ENCODE measurements around the gene CNOT6L. TPM values are rescaled to one million over a fixed set of nuclear protein-coding genes. Genes with fewer than 3 reads are reported as not detected.
A peak's percentile ranks its signal among the peaks of the same experiment; 100 is the strongest.

The CNOT6L gene
- total RNA-seq, 1 experiment from 2014 or later, result 4.2 TPM

DNA sequence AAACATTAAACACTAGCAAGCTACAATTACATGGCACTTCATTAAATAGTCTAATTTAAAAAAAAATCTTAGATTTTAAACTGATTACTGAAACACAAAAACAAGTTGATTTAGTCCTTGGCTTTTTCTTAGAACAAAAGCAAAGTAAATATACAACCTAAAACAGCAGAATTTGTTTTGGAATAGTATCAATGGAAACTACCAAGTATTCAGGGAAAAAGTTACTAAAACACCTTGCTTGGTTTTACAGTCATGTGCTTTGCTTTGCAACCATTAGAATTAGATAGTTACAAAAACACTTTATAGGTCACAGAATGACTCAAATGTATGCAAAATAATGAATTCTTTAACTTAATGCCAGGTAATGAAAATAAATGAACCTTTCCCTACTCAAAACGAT lies 105.3 kb downstream of the CNOT6L start:
- DNase-seq (ENCODE audit: low read depth), result no peak

DNA sequence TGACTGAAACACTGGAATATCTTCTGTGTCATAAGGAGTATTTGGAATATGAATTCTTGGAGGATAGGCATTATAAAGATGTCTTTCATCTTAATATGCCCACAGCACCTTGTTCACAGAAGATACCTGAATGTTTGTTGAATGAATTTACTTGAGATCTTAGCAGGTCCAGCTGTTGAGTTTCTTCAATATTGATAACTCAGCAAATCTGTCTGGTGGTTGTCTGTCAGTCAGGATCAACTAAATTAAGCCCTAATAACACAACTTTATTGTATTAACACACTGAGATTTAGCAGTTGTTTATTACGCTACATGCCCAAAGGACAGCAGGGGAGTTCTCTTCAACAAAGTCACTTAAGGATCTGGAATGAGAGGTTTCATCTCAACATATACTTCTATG lies 106.5 kb downstream of the CNOT6L start:
- no peak for DNase-seq (ENCODE audit: low read depth)

DNA sequence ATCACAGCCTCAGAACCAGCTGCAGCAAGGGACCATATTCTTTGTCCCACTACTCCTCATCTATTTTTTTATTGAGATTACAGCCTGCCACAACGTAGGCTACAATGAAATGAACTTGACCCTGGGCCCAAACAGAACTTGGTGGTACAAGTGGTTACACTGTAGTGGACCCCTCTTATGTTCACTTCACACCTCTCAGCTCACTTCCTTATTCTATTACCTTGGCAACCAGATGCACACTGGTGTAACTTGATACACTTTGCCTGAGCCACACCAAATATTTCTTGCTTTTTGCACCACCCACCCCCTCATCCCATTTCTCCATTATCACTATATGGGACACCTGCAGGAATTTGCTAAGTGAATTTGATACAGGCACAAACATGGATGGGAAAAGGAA lies 107.7 kb downstream of the CNOT6L start:
- DNase-seq (ENCODE audit: low read depth), result no peak

DNA sequence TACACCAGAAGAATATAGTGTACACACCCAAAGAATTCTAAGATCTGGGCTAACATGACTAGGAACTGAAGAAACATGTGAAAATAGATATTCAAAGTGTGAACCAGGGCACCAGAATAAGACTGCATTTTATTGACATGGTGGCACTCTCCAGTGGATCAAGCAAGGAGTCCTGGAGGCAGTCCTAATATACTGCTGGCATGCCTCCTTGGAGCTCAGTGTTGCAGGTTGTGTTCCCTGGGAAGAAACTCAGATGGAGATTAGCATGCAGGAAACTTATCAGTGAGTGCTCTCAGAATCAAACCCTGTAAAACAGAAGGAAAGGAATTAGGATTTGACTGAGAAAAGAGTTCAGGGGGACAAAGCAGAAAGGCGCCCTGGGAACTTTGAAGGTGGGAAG lies 108.5 kb downstream of the CNOT6L start:
- no peak for DNase-seq (ENCODE audit: low read depth)

DNA sequence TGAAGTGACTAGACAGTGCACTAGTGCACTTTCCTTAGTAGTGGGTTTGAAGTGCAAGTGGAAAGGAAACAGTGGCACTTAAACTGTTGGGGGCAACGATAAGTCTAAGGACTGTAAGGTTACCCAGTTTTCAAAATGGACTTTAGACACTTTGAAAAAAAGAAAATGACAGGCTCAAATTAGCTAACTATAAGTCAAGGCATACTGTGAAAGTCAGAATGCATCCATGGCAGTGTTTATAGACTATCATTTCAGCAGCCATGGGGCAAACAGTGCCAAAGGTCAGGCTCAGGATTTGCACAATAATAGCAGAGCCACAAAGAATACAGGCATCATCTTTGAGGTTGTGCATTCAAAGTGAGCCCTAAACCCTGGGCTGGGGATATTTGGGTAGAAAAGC lies 109.1 kb downstream of the CNOT6L start:
- no peak for DNase-seq (ENCODE audit: low read depth)

DNA sequence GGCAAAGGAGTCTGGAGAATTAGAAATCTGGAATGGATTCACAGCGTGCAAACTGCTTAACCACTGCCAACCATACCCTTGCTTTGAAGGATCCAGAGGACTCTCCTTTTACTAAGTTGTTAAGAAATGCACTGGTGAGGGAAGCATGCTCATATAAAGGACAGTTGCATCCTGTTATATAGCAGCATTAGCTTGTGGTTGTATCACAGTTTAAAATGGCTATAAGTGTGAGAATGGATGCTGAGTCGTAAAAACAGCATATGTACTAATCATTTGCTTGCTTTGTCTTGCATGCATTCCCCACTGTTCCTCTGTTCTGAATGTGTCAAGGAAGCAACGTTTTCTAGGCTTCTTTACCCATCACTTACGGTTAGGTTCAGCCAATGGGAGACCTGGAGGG lies 112.5 kb downstream of the CNOT6L start:
- DNase-seq (ENCODE audit: low read depth), result no peak

DNA sequence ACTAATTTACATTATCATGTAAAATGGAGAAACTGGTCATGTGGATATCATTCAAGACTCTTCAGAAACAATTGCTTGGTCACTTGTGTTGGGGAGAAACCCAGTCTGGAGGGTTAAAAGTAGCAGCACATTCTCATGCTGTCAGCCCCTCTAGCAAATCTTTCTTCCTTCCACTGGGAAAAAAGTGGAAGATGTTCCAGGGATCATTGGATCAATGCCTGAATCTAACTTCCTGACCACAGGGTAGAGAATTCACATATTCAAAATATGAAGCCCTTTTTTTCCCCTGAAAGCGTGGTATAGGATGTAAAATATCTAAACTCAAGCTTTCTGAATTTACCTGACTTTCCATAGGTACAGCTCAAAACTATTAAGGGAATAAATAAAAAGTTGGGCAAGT lies 115.5 kb downstream of the CNOT6L start:
- no peak for DNase-seq (ENCODE audit: low read depth)

DNA sequence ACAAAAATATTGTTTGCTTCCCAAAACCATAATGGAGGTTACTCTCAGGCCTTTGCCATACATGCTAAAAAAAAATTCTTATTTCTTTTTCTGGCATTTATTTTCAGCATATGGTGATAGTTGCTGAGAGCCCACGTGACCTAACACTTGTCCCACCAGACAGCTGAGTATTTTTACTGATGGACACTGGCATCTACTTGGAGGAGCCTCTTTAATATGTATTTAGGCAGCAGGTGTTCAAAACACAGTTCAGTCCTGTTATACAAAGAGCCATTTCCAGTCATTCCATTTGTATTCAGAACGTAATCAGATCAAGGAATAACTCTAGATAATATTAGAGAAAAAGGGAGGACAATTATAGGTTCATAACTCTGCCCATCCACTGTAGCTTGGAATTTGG lies 118.0 kb downstream of the CNOT6L start:
- no peak for DNase-seq (ENCODE audit: low read depth)

DNA sequence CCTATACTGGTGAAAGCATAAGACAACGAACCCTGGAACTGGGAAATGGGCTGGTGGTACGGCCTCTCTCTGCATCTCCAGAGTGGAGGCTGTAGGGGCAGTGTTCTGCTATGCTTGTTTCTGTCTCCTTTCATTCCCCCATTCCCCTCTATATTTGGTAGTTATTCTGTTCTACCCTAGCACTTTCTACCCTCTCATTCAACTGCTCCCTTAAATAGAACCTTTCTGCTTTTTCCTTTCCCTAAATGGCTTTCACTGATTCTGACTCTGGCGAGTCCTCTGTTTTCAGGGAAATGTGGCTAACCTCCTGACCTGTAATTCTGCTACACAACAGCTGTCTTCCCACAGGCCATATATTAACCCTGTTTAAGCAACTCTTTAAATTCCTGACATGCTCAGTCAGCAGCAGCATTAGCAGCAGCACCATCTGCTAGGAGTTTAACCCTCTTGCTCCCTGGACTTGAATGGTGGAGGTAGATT lies 119.4 kb downstream of the CNOT6L start:
- DNase-seq (ENCODE audit: low read depth), result peak; percentile 43

DNA sequence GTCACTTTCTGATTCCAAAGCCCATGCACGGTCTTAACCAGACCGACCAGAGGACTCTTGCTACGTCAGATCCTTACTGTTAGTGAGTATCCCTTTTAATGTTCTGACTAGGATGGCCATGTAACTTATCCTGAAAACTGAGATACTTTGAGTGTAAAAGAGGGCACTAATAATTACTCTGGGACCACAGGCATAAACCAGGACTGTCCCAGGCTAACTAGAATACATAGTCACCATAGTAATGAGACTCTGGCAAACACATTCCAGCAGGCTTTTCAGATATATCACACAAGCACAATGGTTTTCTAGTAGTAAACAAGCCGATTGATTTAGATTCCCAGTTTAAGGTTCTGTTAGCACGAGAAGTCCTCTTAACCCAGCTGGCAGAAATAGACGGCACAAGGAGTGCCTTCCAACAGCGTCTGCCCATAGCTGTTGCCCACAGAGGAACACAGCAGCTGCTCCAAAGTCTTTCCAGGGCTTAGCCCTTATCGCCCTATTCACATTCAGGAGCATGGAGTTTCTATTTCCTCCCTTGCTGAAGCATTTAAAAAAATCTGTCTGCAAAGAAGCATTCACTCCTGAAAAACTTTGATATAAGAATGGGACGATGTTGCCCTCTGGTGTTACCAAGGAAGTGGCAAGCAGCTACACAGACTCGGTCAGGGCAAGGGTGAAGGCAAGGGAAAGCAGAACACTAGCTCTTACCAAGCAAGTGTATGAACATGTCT lies 121.1 kb downstream of the CNOT6L start:
- peak; percentile 56 for DNase-seq (ENCODE audit: low read depth)

DNA sequence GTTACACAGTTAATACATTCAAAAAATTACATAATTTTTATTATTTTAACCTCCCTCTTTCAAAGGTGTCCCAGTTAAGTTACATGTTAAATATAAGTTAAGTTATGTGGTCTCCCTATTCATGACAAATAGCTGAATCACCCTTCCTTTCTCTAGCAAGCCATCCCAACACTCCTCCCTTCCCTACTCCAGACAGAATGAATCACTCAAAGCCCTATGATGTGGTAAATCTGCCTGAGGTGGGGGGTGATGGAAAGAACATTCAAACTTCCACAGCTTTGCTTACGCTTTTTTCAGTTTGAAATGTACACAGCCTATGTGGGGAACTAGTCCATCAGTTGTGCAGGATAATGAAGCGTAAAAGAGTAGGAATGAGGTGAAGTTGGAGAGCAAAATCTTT lies 123.4 kb downstream of the CNOT6L start:
- peak; percentile 86 for DNase-seq (ENCODE audit: low read depth)

DNA sequence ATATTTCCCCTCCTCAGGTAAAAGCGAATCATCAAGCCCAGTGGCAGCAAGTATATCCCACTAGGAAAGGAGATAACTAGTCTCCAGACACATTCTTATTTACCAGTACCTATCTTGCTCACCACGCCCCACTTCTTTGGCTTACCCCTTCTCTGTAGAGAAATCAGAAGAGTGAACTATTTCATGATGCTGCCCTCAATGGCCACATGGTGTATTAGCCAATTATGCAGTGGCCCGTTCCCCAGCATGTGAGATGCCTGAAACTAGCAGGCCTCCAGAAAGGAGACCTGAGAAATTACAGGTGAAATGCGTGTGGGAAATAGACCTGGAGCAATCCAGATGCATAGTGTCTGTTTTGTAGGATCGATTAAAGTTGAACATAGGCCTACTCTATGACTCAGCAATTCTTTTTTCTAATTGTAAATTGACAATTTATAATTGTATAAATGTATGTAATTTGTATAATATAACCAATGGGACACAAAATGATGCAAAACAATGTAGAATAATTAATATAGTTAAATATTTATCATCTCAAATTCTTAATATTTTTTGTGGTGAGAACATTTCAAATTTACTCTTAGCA lies 126.2 kb downstream of the CNOT6L start:
- DNase-seq (ENCODE audit: low read depth), result no peak

DNA sequence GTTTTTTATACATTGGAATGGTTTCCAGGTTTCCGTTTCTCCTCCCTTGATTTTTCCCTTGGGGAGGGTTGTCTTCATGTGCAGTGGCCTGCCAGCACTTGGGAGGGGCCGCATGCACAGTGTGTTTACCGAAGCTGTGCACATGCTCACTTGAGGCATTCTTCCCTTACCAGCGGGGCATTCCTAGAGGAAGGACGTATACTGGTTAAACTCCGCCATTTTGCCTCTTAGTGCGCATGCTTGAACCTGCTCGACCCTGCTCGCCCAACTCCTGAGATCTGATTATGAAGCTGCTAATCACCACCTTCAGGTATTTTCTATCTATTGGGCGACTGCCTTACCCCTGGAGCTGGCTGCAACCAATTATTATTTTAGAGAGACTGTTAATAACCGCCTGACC lies 137.4 kb downstream of the CNOT6L start:
- no peak for DNase-seq (ENCODE audit: low read depth)

DNA sequence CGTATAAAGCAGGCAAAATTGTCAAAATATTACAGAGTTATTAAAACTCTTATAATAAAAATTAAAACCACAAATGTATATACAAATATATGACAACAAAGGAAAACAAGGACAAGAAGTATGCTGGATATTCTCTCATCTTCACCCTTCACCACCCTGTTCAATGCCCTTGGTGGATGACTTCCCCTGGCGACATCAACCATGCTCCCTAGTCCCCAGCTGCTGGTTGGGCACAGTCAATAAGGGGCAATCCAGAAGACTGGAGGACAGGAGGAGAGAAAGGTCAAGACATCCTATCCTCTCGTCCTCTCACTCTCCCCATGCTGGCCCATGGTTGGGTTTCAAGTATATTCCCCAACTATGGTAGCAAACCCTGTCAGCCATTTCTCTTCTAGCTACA lies 142.3 kb downstream of the CNOT6L start:
- no peak for DNase-seq (ENCODE audit: low read depth)

DNA sequence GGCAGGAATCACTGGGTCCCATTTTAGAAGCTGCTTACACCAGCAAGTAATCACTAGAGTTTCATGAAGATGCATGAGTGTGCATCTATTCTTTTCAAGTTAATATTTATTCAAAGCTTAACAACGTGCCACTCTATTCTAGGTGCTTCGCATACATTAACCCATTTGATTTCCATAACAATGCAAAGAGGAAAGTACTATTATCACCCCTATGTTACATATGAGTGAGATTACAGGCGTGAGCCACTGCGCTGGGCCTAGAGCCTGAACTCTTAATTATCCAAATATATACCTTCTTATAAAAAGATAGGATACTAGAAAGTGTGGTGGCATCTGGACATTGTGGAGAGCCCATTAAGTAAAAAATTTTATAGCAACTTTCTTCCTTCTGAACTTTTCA lies 148.1 kb downstream of the CNOT6L start:
- no peak for DNase-seq (ENCODE audit: low read depth)

DNA sequence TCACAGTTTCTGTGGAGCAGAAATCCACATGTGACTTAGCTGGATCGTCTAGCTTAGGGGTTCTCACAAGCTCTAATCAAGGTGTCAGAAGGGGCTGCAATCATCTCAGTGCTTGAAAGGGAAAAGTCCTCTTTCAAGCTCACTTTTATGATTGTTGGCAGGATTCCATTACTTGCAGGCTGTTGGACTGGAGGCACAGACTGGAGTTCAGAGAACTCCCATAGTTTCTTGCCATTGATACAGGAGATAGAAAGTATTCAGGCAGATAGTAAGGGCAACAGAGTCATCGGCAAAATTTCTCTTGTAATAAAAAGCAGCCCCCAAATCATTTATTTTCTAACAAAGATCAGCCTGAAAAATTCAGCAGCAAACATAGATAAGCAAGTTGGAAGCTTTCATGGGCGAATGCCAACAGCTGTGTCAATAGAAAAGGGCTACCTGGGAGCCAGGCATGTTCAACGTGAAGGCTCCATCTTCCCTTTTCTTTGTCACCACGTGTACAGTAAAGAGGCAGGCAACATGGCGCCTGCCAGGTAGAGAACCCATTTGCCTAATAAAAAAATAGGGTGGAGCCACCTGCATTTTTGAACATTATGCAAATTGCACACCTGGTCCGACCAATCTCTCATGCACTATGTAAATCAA lies 149.1 kb downstream of the CNOT6L start:
- DNase-seq (ENCODE audit: low read depth), result no peak

DNA sequence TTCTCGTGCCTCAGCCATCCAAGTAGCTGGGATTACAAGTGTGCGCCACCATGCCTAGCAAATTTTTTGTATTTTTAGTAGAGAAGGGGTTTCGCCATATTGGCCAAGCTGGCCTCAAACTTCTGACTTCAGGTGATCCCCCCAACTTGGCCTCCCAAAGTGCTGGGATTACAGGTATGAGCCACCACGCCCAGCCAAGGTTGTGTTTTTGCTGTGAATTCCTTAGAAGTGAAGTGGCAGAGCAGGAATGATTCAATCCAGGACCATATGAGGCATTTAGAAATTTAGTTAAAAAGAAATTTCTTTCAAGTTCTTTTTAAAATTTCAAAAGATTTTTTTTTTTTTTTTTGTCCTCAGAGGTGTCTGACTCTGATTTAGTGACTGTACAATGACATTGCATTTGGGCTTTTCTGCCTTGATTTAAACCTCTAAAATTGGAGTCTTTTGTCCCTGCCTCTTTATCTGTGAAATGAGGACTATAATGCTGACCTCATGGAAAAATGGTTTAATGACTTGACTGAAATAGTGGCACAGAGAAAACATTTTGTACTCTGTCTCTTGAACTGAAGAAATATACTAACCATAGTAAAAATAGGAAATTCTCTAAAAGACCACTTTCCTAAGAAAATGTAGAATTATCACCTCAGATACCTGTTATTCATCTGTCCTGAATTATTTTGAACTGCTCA lies 153.6 kb downstream of the CNOT6L start:
- no peak for DNase-seq (ENCODE audit: low read depth)

Other genes starting within 250 kb of the CNOT6L start
- gene CXCL13, start 213.5 kb downstream of the CNOT6L start, total RNA-seq (2014; rRNA removed; shearing (Covaris generic)), result not detected in 2 replicates
- gene MRPL1, start 43.5 kb upstream of the CNOT6L start, total RNA-seq (2014; rRNA removed; shearing (Covaris generic)), result 37.4 and 45.7 TPM in 2 replicates
- 0.48 and 1.9 TPM in 2 replicates for gene FRAS1, start 238.0 kb upstream of the CNOT6L start, total RNA-seq (2014; rRNA removed; shearing (Covaris generic))

Measured in Daoy (cell line).